Neural progenitor cell (in vitro differentiated cells): ENCODE measurements around the gene EXOC4.

Experiments
- CTCF ChIP-seq: fragments of 200-600 bp; sonication (generic); IDR thresholded peaks from 2 replicates; pipeline ENCODE4 v1.5.1; 2017; ENCODE audit warnings: antibody characterized with exemption, mild to moderate bottlenecking
- EZH2 ChIP-seq: fragments of 200-600 bp; sonication (generic); IDR thresholded peaks from 2 replicates; pipeline ENCODE4 v1.6.1; 2017; ENCODE audit warnings: antibody characterized with exemption, mild to moderate bottlenecking, moderate library complexity

GRCh38 chr7:133704453-133704852 is 451.6 kb downstream of the EXOC4 start:
- no peak for TF ChIP-seq CTCF
- no peak for TF ChIP-seq EZH2
